ENCODE results near the gene TMEM243.
"Not testable (repeated sequence)": the region's sequence is repeated elsewhere in the genome, so short reads cannot be mapped to it uniquely, and the experiment has no call there.

- TF ChIP-seq ELK1 (IDR thresholded peaks at IDR 0.05; ENCODE audit: low read depth, low read length); RFX5 (IDR thresholded peaks at IDR 0.05); CTCF (IDR thresholded peaks at IDR 0.05); REST (IDR thresholded peaks at IDR 0.05); HOXB13 (CRISPR knock-in tag; IDR thresholded peaks at IDR 0.05; ENCODE audit: low read depth); JUNB (IDR thresholded peaks at IDR 0.05); JUN (IDR thresholded peaks at IDR 0.05); RAD21 (conservative IDR thresholded peaks at IDR 0.05 in 1 of 2, IDR thresholded peaks at IDR 0.05 in 1 of 2); EP300 (IDR thresholded peaks at IDR 0.05); CBX8 (IDR thresholded peaks at IDR 0.05); CEBPB (IDR thresholded peaks at IDR 0.05); USF2 (IDR thresholded peaks at IDR 0.05); POLR2A (IDR thresholded peaks at IDR 0.05; ENCODE audit: low read length); NR3C1 (IDR thresholded peaks at IDR 0.05): not testable (repeated sequence)
These were observed 15.6 kb downstream of the TMEM243 start for GRCh38 chr7:87203929-87204328.

All from A549 (cell line).